ENCODE results near the gene YKT6.

DNA sequence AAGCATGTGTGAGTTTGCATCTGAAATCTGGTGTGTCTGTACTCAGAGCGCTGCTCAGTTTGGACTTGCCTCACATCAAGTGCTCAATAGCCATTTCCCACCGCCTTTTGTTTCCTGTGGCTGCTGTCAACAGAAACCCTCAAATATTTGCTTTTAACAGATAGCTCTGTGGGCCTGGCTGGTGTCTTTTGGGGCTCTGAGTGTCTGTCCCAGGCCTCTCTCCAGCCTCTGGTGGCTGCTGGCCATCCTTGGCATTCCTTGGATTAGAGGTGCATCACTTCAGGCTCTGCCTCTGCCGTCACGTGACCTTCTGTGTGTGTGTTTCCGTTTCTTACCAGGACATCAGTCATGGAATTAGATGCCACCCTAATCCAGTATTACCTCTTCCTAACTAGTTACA is 9.3 kb downstream of the YKT6 start:
- TF ChIP-seq, protein P1, sequence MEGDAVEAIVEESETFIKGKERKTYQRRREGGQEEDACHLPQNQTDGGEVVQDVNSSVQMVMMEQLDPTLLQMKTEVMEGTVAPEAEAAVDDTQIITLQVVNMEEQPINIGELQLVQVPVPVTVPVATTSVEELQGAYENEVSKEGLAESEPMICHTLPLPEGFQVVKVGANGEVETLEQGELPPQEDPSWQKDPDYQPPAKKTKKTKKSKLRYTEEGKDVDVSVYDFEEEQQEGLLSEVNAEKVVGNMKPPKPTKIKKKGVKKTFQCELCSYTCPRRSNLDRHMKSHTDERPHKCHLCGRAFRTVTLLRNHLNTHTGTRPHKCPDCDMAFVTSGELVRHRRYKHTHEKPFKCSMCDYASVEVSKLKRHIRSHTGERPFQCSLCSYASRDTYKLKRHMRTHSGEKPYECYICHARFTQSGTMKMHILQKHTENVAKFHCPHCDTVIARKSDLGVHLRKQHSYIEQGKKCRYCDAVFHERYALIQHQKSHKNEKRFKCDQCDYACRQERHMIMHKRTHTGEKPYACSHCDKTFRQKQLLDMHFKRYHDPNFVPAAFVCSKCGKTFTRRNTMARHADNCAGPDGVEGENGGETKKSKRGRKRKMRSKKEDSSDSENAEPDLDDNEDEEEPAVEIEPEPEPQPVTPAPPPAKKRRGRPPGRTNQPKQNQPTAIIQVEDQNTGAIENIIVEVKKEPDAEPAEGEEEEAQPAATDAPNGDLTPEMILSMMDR (IDR thresholded peaks at IDR 0.05) = no peak
- no peak for TF ChIP-seq POLR2A (IDR thresholded peaks at IDR 0.05)

Measured in testis (tissue), 2 donors.